Measurements from ENCODE around the gene PLEKHN1. TPM values are rescaled to one million over a fixed set of nuclear protein-coding genes. Genes with fewer than 3 reads are reported as not detected.
"Not testable (repeated sequence)": the region's sequence is repeated elsewhere in the genome, so short reads cannot be mapped to it uniquely, and the experiment has no call there.

Gene PLEKHN1
- total RNA-seq, 1 donor from 2014 or later: 0.51 TPM

- DNase-seq (ENCODE audit: low read depth in 2 of 2): no peak
These were observed 39.6 kb downstream of the PLEKHN1 start for GRCh38 chr1:1005774-1006304.

DNA sequence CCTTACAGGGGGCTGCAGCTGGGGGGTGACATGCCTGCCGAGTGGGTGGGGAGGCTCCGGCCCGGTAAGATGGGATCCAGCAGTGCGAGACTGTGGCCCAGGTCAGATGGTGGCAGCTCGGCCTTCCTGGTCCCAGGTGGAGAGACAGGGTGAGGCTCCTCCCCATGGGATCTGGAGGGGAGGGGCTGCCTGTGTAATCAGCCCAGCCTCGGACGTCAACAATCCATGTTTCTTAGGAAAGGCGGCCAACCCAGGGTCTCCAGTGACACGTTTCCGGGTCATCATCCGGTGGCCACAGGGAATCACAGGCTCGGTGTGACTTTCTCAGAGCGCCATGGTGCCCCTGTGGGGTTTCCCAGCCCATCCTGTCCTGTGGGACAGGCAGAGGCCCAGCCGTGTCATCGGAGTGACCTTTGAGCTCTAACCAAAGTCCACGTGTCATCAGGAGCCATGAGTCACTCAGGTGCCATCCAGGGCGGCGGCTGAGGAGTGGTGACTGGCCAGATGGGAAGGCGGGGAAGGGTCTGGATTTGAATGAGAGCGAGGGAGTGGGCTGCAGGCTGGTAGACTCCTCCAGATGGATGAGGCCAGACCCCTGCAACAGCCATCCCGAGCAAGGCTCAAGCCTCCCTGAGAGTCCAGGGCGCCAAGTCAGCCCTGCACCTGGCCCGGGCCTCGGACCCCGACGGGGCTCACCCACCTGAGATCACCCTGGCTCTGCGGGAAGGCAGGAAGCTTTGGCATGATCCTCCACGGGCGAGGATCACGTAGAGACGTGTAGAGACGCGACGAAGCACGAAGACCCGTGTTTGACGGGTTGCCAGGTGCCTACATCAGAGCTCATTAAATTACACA, 40.2 kb downstream of the PLEKHN1 start:
- DNase-seq (ENCODE audit: low read depth in 2 of 2): peak in 1 of 2 donors; percentile 39

DNA sequence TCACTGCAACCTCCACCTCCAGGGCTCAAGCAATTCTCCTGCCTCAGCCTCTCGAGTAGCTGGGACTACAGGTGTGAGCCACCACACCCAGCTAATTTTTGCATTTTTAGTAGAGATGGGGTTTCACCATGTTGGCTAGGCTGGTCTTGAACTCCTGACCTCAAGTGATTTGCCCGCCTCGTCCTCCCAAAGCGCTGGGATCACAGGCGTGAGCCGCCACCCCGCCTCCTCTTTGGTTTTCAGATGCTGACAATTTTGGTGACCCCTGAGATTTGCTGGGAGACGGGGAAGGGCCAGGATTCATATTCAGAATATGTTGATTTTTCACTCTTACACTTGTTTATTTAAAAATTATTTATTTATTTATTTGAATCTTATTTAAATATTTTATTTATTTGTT, 43.8 kb downstream of the PLEKHN1 start:
- not testable (repeated sequence) for DNase-seq (ENCODE audit: low read depth in 2 of 2)

DNA sequence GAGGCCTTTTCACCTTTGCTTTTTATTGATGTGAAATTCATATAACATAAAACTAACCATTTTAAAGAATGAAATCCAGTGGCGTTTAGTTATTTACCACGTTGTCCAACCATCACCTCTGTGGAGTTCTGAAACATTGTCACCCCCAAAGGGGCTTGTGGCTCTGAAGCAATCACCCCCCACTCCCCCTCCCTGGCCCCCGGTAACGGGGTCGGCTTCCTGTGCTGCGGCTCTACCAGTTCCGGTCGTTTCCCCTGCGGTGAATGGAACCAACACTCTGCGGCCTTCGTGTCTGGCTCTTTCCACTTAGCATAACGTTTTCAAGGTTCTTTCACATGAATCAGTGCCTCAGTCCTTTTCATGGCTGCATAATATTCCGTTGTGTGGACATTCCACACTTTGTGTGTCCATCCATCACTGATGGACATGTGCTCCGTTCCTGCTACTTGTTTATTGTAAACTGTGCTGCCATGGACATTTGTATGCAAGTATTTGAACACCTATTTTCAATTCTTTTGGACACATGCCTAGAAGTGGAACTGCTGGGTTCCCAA, 45.2 kb downstream of the PLEKHN1 start:
- DNase-seq (ENCODE audit: low read depth in 2 of 2): no peak

DNA sequence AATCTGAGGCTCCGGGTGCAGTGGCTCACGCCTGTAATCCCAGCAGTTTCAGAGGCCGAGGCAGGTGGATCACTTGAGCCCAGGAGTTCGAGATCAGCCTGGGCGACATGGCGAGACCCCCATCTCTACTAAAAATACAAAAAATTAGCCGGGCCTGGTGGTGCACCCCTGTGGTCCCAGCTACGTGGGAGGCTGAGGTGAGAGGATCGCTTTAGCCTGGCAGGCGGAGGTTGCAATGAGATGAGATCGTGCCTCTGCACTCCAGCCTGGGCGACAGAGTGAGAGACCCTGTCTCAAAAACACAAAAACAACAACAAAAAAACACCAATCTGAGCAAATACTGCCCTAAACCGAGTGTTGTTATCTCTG, 46.4 kb downstream of the PLEKHN1 start:
- DNase-seq (ENCODE audit: low read depth in 2 of 2): not testable (repeated sequence)

GRCh38 chr1:1013105-1013921, 47.0 kb downstream of the PLEKHN1 start, which contains the start of gene ISG15:
Gene ISG15 (plus strand): TSS chr1:1013497. CDS start chr1:1013574, 77 bp downstream.
- peak; percentile 84 to 89 for DNase-seq (ENCODE audit: low read depth in 2 of 2)

- no peak for DNase-seq (ENCODE audit: low read depth in 2 of 2)
These were observed 47.8 kb downstream of the PLEKHN1 start for GRCh38 chr1:1013922-1014648.

DNA sequence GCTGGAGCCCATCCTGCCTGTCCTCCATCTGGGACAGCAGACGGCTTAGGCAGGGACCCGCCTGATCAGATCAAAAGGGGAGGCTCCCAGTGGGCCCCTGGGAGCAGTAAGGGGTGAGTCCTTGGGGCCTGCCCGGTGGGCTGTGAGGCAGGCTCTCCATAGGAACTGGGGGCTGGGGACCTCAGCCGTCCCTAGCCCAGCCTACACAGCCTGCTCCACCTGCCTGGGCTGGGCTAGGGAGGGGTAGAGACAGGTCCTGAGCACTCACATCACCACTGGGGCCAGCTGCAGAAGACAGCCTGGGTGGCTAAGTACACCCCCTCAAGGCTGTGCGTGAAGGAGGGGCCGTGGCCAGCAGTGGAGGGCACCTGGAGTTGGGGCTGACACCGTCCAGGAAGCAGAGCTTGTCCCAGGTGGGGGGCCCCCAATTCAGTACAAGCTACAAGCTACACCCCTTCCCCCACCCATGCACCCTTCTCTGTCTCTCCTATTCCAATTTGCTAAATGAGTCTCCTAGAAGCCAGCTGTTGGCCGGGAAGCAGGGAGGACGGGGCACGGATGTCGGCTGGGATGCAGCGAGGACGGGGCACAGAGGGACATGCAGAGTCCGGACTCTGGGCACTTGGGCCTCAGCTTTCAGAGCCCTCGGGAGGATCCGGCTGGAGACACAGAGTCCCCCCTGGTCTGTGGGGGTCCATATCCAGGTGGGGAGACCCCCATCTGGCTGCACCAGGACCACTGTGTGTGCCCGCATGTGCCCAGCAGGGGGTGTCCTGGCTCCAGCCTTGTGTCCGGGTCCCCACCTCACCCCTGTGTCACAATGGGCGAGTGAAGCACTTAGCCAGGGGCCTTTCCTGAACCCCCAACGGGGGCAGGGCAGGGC, 48.8 kb downstream of the PLEKHN1 start:
- peak in 1 of 2 donors; percentile 40 for DNase-seq (ENCODE audit: low read depth in 2 of 2)

GRCh38 chr1:1017397-1018320, 51.4 kb downstream of the PLEKHN1 start:
- not testable (repeated sequence) for DNase-seq (ENCODE audit: low read depth in 2 of 2)

DNA sequence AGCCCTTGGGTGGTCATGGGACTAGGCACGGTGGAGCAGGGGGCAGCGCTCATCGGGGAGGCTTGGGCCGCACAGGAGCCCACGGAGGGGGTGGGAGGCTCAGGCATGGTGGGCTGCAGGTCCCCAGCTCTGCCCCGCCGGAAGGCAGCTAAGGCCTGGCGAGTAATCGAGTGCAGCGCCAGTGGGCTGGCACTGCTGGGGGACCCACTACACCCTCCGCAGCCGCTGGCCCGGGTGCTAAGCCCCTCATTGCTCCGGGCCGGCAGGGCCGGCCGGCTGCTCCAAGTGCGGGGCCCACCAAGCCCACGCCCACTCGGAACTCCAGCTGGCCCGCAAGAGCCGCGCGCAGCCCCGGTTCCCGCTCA, 52.0 kb downstream of the PLEKHN1 start:
- not testable (repeated sequence) for DNase-seq (ENCODE audit: low read depth in 2 of 2)

DNA sequence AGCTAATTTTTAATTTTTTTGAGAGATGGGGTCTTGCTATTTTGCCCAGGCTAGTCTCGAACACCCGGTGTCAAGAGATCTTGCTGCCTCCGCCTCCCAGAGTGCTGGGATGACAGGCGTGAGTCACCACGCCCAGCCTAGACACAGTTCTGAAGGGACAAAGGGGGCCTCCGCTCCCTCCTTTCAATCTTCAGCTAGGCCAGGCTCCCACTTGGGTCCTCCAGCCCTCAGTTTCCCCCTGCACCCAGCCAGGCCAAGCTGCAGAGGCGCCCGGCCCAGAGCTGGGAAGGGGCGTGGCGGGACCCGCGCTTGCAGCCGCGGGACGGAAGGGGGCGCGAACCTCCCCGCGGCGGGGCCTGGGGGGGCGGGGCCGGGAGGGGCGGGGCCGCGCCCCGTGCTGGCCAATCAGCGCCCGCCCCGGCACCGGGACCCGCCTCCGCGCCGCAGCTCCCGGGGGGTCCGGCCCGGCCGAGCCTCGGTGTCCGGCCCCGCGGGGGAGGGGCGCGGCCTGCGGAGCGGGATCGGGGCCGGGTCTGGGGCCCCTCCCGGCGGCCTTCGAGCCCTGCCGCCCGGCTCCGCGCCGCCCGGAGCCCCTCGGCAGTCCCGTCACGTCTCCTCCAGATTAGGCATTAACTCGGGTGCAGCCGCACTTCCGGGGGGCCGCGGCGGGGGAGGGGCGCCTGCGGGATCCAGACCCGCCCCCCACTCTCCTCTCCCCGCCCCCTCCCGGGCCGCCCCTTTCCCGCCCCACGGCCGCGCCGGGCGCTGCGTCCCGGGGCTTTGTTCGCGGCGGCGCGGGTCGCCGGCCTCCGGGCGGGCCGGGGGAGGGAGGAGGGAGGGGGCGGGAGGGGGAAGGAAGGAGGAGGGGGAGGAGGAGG, 53.1 kb downstream of the PLEKHN1 start:
- peak in 1 of 2 donors; percentile 85 for DNase-seq (ENCODE audit: low read depth in 2 of 2)

DNA sequence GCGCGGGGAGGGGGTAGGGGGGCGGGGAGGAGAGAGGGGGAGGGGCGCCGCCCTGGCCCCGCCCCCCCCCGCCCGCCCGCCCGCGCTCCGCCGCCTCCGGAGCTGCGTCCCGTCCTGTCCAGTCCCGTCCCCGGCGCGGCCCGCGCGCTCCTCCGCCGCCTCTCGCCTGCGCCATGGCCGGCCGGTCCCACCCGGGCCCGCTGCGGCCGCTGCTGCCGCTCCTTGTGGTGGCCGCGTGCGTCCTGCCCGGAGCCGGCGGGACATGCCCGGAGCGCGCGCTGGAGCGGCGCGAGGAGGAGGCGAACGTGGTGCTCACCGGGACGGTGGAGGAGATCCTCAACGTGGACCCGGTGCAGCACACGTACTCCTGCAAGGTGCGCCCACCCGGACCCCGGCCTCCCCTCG, 53.7 kb downstream of the PLEKHN1 start, which contains the start of gene AGRN:
AGRN (plus strand) TSS at position 121 of the 405 bp plus-strand sequence; CDS start at position 174, 53 bp downstream.
- no peak for DNase-seq (ENCODE audit: low read depth in 2 of 2)

DNA sequence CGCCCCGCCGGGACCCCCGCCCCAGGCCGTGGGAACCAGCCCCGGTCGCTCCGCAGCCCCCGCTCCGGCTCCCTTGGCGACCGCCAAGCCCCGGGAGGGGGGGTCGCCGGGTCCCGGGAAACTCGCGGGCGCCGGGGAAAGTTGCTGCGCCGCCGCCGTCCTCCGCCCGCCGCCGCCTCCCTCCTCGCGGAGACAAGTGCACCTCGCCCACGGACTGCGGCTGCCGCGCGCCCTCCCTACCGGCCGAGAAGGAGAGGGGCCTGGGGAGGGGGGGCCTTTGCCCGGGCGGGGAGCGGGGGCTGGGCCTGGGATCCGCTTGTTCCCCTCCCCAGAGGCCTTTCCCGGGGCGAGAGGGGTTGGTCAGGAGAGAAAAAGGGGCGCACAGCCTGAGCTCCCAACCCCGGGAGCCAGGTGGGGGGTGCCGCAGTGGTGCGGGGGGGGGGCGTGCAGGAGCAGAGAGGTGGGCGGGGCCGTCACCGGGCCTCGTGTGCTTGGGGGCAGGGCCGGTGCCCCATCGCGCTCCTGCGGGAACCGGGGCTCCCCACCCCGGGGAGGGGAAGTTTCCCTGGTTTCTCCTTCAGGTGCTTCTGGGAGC, 54.2 kb downstream of the PLEKHN1 start:
- DNase-seq (ENCODE audit: low read depth in 2 of 2): no peak

- DNase-seq (ENCODE audit: low read depth in 2 of 2): peak in 1 of 2 donors; percentile 70
These were observed 55.0 kb downstream of the PLEKHN1 start for GRCh38 chr1:1021010-1021919.

DNA sequence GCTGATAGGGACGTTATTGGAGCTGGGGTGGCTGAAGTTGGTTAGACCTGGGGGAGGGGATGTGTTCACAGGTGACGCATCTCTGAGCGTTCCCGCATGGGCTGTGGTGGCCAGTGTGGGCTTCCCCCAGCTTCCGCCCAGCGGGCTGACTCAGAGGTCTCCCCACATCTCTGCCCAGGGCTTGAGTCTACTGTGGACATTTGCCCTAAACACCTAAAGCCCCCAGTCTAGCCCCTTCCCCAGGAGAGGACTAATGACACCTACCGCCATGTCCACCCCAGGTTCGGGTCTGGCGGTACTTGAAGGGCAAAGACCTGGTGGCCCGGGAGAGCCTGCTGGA, 55.6 kb downstream of the PLEKHN1 start:
- DNase-seq (ENCODE audit: low read depth in 2 of 2): peak in 1 of 2 donors; percentile 48

DNA sequence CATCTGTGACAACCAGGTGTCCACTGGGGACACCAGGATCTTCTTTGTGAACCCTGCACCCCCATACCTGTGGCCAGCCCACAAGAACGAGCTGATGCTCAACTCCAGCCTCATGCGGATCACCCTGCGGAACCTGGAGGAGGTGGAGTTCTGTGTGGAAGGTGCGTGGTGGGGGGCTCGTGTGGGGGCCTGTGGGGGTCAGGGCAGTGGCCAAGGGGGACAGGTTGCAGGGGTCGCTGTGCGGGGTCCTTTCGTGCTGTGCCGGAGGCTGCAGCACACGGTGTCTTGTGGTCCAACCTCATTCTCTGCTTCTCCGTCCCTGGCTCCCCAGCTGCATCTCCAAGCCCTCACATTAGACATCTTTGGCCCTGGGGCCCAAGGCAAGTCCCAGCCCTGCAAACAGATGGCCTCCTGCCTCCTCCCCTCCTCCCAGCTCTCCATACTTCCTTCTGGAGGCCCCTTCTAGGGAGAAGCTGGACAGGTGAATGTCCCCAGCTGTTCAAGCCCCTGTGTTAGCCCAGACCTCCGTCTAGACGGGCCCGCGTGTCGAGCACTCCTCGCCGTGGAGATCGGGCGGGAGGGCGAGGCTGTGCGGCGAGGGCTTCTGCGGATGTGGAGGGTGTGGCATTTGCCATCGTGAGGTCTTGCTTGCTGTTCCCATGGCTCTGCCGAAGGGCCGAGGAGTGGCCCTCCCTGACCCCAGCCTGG, 56.2 kb downstream of the PLEKHN1 start:
- no peak for DNase-seq (ENCODE audit: low read depth in 2 of 2)
